Measurements from ENCODE around the gene RAP1GAP.

Gene RAP1GAP

GRCh38 chr1:21622466-21623315 lies 46.5 kb downstream of the RAP1GAP start:
- Mint-ChIP-seq H3K27ac (no peak overlapping the region), H3K27me3 (ENCODE audit: low read depth) (peaks cover 13% of the 10 kb centered on the region), H3K4me1 (ENCODE audit: low read depth) (peaks cover 8% of the 10 kb centered on the region), H3K9me3 (no peaks in the 10 kb centered on the region), H3K4me3 (peak overlapping the region; percentile 74), H3K36me3 (ENCODE audit: low read depth) (no peaks in the 10 kb centered on the region)

- Mint-ChIP-seq H3K9me3 (no peaks in the 10 kb centered on the region), H3K27me3 (ENCODE audit: low read depth) (peaks cover 13% of the 10 kb centered on the region), H3K4me3 (peak overlapping the region; percentile 37), H3K27ac (no peak overlapping the region), H3K36me3 (ENCODE audit: low read depth) (no peaks in the 10 kb centered on the region), H3K4me1 (ENCODE audit: low read depth) (peaks cover 8% of the 10 kb centered on the region)
Observed at GRCh38 chr1:21621761-21622436, 47.3 kb downstream of the RAP1GAP start.

- Mint-ChIP-seq H3K36me3 (ENCODE audit: low read depth) (no peaks in the 10 kb centered on the region), H3K4me1 (ENCODE audit: low read depth) (peaks cover 8% of the 10 kb centered on the region), H3K4me3 (no peak overlapping the region), H3K27ac (no peak overlapping the region), H3K9me3 (no peaks in the 10 kb centered on the region), H3K27me3 (ENCODE audit: low read depth) (peaks cover 13% of the 10 kb centered on the region)
Observed at GRCh38 chr1:21621051-21621450, 48.1 kb downstream of the RAP1GAP start.

GRCh38 chr1:21620496-21620895 lies 48.7 kb downstream of the RAP1GAP start:
- no peak overlapping the region for H3K4me3 Mint-ChIP-seq
- peaks cover 8% of the 10 kb centered on the region for H3K4me1 Mint-ChIP-seq (ENCODE audit: low read depth)
- H3K27ac Mint-ChIP-seq, result no peak overlapping the region
- no peaks in the 10 kb centered on the region for H3K36me3 Mint-ChIP-seq (ENCODE audit: low read depth)
- peaks cover 13% of the 10 kb centered on the region for H3K27me3 Mint-ChIP-seq (ENCODE audit: low read depth)
- no peaks in the 10 kb centered on the region for H3K9me3 Mint-ChIP-seq

GRCh38 chr1:21620011-21620410 lies 49.1 kb downstream of the RAP1GAP start:
- Mint-ChIP-seq H3K27me3 (ENCODE audit: low read depth) (peaks cover 13% of the 10 kb centered on the region), H3K9me3 (no peaks in the 10 kb centered on the region), H3K4me3 (no peak overlapping the region), H3K27ac (no peak overlapping the region), H3K36me3 (ENCODE audit: low read depth) (no peaks in the 10 kb centered on the region), H3K4me1 (ENCODE audit: low read depth) (peaks cover 8% of the 10 kb centered on the region)

GRCh38 chr1:21619375-21619947 lies 49.7 kb downstream of the RAP1GAP start:
- H3K4me1 Mint-ChIP-seq (ENCODE audit: low read depth), result peaks cover 8% of the 10 kb centered on the region
- H3K9me3 Mint-ChIP-seq, result no peaks in the 10 kb centered on the region
- peaks cover 13% of the 10 kb centered on the region for H3K27me3 Mint-ChIP-seq (ENCODE audit: low read depth)
- H3K4me3 Mint-ChIP-seq, result no peak overlapping the region
- no peak overlapping the region for H3K27ac Mint-ChIP-seq
- no peaks in the 10 kb centered on the region for H3K36me3 Mint-ChIP-seq (ENCODE audit: low read depth)

- H3K27me3 Mint-ChIP-seq (ENCODE audit: low read depth), result peaks cover 13% of the 10 kb centered on the region
- H3K27ac Mint-ChIP-seq, result no peak overlapping the region
- no peak overlapping the region for H3K4me3 Mint-ChIP-seq
- H3K36me3 Mint-ChIP-seq (ENCODE audit: low read depth), result no peaks in the 10 kb centered on the region
- peaks cover 8% of the 10 kb centered on the region for H3K4me1 Mint-ChIP-seq (ENCODE audit: low read depth)
- no peaks in the 10 kb centered on the region for H3K9me3 Mint-ChIP-seq
Observed at GRCh38 chr1:21618561-21619374, 50.4 kb downstream of the RAP1GAP start.

- H3K4me1 Mint-ChIP-seq (ENCODE audit: low read depth), result peaks cover 8% of the 10 kb centered on the region
- no peak overlapping the region for H3K27ac Mint-ChIP-seq
- H3K36me3 Mint-ChIP-seq (ENCODE audit: low read depth), result no peaks in the 10 kb centered on the region
- H3K9me3 Mint-ChIP-seq, result no peaks in the 10 kb centered on the region
- H3K27me3 Mint-ChIP-seq (ENCODE audit: low read depth), result peaks cover 13% of the 10 kb centered on the region
- no peak overlapping the region for H3K4me3 Mint-ChIP-seq
Observed at GRCh38 chr1:21618059-21618458, 51.1 kb downstream of the RAP1GAP start.

- Mint-ChIP-seq H3K36me3 (ENCODE audit: low read depth) (no peaks in the 10 kb centered on the region), H3K4me1 (ENCODE audit: low read depth) (peaks cover 7% of the 10 kb centered on the region), H3K27me3 (ENCODE audit: low read depth) (peaks cover 13% of the 10 kb centered on the region), H3K27ac (no peak overlapping the region), H3K4me3 (no peak overlapping the region), H3K9me3 (no peaks in the 10 kb centered on the region)
Observed at GRCh38 chr1:21617126-21617738, 51.9 kb downstream of the RAP1GAP start.

GRCh38 chr1:21616372-21616771 lies 52.8 kb downstream of the RAP1GAP start:
- peaks cover 3% of the 10 kb centered on the region for H3K4me1 Mint-ChIP-seq (ENCODE audit: low read depth)
- H3K27me3 Mint-ChIP-seq (ENCODE audit: low read depth), result peaks cover 8% of the 10 kb centered on the region
- no peaks in the 10 kb centered on the region for H3K9me3 Mint-ChIP-seq
- H3K4me3 Mint-ChIP-seq, result no peak overlapping the region
- H3K27ac Mint-ChIP-seq, result no peak overlapping the region
- no peaks in the 10 kb centered on the region for H3K36me3 Mint-ChIP-seq (ENCODE audit: low read depth)

GRCh38 chr1:21614419-21615115 lies 54.6 kb downstream of the RAP1GAP start:
- Mint-ChIP-seq H3K4me1 (ENCODE audit: low read depth) (no peaks in the 10 kb centered on the region), H3K9me3 (no peaks in the 10 kb centered on the region), H3K4me3 (no peak overlapping the region), H3K27me3 (ENCODE audit: low read depth) (no peaks in the 10 kb centered on the region), H3K36me3 (ENCODE audit: low read depth) (no peaks in the 10 kb centered on the region), H3K27ac (no peak overlapping the region)

GRCh38 chr1:21613072-21613867 lies 55.9 kb downstream of the RAP1GAP start:
- Mint-ChIP-seq H3K9me3 (no peaks in the 10 kb centered on the region), H3K4me1 (ENCODE audit: low read depth) (no peaks in the 10 kb centered on the region), H3K4me3 (no peak overlapping the region), H3K27me3 (ENCODE audit: low read depth) (no peaks in the 10 kb centered on the region), H3K27ac (no peak overlapping the region), H3K36me3 (ENCODE audit: low read depth) (no peaks in the 10 kb centered on the region)

- Mint-ChIP-seq H3K9me3 (no peaks in the 10 kb centered on the region), H3K27me3 (ENCODE audit: low read depth) (no peaks in the 10 kb centered on the region), H3K4me1 (ENCODE audit: low read depth) (peaks cover 11% of the 10 kb centered on the region), H3K4me3 (no peak overlapping the region), H3K27ac (no peak overlapping the region), H3K36me3 (ENCODE audit: low read depth) (no peaks in the 10 kb centered on the region)
Observed at GRCh38 chr1:21612057-21612456, 57.1 kb downstream of the RAP1GAP start.

Measured in T-helper 1 cell treated with Interleukin-12 subunit alpha and Interleukin-12 subunit beta and Interleukin-4 antibody, amounts not matched to agents 30 μg/mL and 1 μg/mL, for 36 hours (primary cell).